GM23338 (cell line): ENCODE results near the gene TFDP1. TPM values are rescaled to one million over a fixed set of nuclear protein-coding genes. Genes with fewer than 3 reads are reported as not detected.

Source experiments
- ATAC-seq: fragments of 200-7000 bp; cut with Tn5 transposase; 3 replicates; pipeline ENCODE4 v1.9.1; 2020
- DNase-seq: peaks from one replicate; pipeline ENCODE4 v3.0.0-alpha.2; 2015; ENCODE audit warnings: low spot score
- H2AFZ ChIP-seq: fragments of 200-600 bp; sonication (generic); 2 replicates; pipeline ENCODE4 v1.8.0; 2016; ENCODE audit warnings: antibody characterized with exemption, mild to moderate bottlenecking, moderate library complexity
- H3F3A ChIP-seq: fragments of 200-600 bp; sonication (generic); replicated peaks from 2 replicates; pipeline ENCODE4 v1.8.0; 2017; ENCODE audit warnings: antibody characterized with exemption, mixed run types, low read depth
- H3K27ac ChIP-seq: fragments of 200-600 bp; sonication (generic); 2 replicates; pipeline ENCODE4 v1.6.1; 2016; ENCODE audit warnings: low read depth
- H3K27me3 ChIP-seq: fragments of 200-600 bp; sonication (generic); 2 replicates; pipeline ENCODE4 v1.8.0; 2016; ENCODE audit warnings: mild to moderate bottlenecking, mixed run types, moderate library complexity; ENCODE audit not compliant: insufficient read depth
- H3K36me3 ChIP-seq: fragments of 200-600 bp; sonication (generic); 2 replicates; pipeline ENCODE4 v1.8.0; 2016; ENCODE audit warnings: mild to moderate bottlenecking; ENCODE audit not compliant: insufficient read depth
- H3K4me1 ChIP-seq: fragments of 200-600 bp; sonication (generic); 2 replicates; pipeline ENCODE4 v1.8.0; 2016; ENCODE audit warnings: mild to moderate bottlenecking, moderate library complexity; ENCODE audit not compliant: insufficient read depth
- H3K4me2 ChIP-seq: fragments of 200-600 bp; sonication (generic); 2 replicates; pipeline ENCODE4 v1.7.1; 2017; ENCODE audit warnings: mixed run types
- H3K4me3 ChIP-seq: fragments of 200-600 bp; sonication (generic); 2 replicates; pipeline ENCODE4 v1.6.1; 2016; ENCODE audit warnings: mixed run types
- H3K79me2 ChIP-seq: fragments of 200-600 bp; sonication (generic); replicated peaks from 2 replicates; pipeline ENCODE4 v1.8.0; 2017; ENCODE audit warnings: mild to moderate bottlenecking; ENCODE audit not compliant: insufficient read depth
- H3K9me2 ChIP-seq: fragments of 200-600 bp; sonication (generic); 2 replicates; pipeline ENCODE4 v1.8.0; 2017; ENCODE audit not compliant: insufficient read depth
- H4K20me1 ChIP-seq: fragments of 200-600 bp; sonication (generic); replicated peaks from 2 replicates; pipeline ENCODE4 v1.8.0; 2017; ENCODE audit warnings: mild to moderate bottlenecking; ENCODE audit not compliant: insufficient read depth
- H3K27ac Mint-ChIP-seq: 2 replicates; pipeline ENCODE4 v1.8.0; 2020; ENCODE audit warnings: inconsistent platforms, mild to moderate bottlenecking, moderate library complexity, mixed read lengths
- H3K27me3 Mint-ChIP-seq: 3 replicates; pipeline ENCODE4 v1.8.0; 2022; ENCODE audit warnings: low read depth, mild to moderate bottlenecking, moderate library complexity, mixed read lengths, inconsistent platforms; ENCODE audit not compliant: insufficient read depth, poor library complexity
- H3K36me3 Mint-ChIP-seq: 3 replicates; pipeline ENCODE4 v1.8.0; 2021; ENCODE audit warnings: low read depth, mild to moderate bottlenecking, inconsistent platforms, moderate library complexity, mixed read lengths
- H3K4me1 Mint-ChIP-seq: 3 replicates; pipeline ENCODE4 v1.8.0; 2020; ENCODE audit warnings: mild to moderate bottlenecking, inconsistent platforms, mixed read lengths
- H3K4me3 Mint-ChIP-seq: 3 replicates; pipeline ENCODE4 v1.8.0; 2021; ENCODE audit warnings: moderate library complexity, mild to moderate bottlenecking, inconsistent platforms, mixed read lengths
- H3K9me3 Mint-ChIP-seq: 3 replicates; pipeline ENCODE4 v1.8.0; 2020; ENCODE audit warnings: moderate library complexity, mild to moderate bottlenecking, inconsistent platforms, mixed read lengths
- CREB1 ChIP-seq: fragments of 250-450 bp; sonication (Bioruptor Pico); IDR thresholded peaks from 2 replicates; pipeline ENCODE4 v1.5.0; 2020; ENCODE audit warnings: low read depth, mild to moderate bottlenecking, moderate library complexity
- EZH2 ChIP-seq: fragments of 200-600 bp; sonication (generic); IDR thresholded peaks from one replicate; pipeline ENCODE4 v1.8.0; 2017; ENCODE audit warnings: antibody characterized with exemption, mild to moderate bottlenecking, low read depth; ENCODE audit not compliant: unreplicated experiment
- EZH2phosphoT487 ChIP-seq: fragments of 200-600 bp; sonication (generic); IDR thresholded peaks from one replicate; pipeline ENCODE4 v1.8.1; 2018; ENCODE audit warnings: antibody characterized with exemption; ENCODE audit not compliant: unreplicated experiment
- JUNB ChIP-seq: IDR thresholded peaks from one replicate; pipeline ENCODE4 v1.6.1; 2016; ENCODE audit warnings: antibody characterized with exemption; ENCODE audit not compliant: unreplicated experiment
- NANOG ChIP-seq: IDR thresholded peaks from 2 replicates; pipeline ENCODE4 v1.6.1; 2016; ENCODE audit warnings: antibody characterized with exemption, borderline replicate concordance
- STAT1 ChIP-seq: IDR thresholded peaks from one replicate; pipeline ENCODE4 v1.6.1; 2016; ENCODE audit warnings: antibody characterized with exemption; ENCODE audit not compliant: unreplicated experiment
- ZNF114 ChIP-seq: fragments of 250-450 bp; sonication (Bioruptor Pico); IDR thresholded peaks from 2 replicates; pipeline ENCODE4 v1.5.0; 2020; ENCODE audit warnings: mild to moderate bottlenecking, moderate library complexity
- ZNF331 ChIP-seq: fragments of 250-450 bp; sonication (Bioruptor Pico); IDR thresholded peaks from 2 replicates; pipeline ENCODE4 v1.5.0; 2020; ENCODE audit warnings: low read depth, mild to moderate bottlenecking, moderate library complexity
- polyA plus RNA-seq: library from polyadenylated mRNA; unstranded; fragments of >200 nt; fragmentation: Nextera tagmentation; extraction: Ambion mirVana; gene quantifications from 2 replicates; pipeline ENCODE4 v1.2.1, GENCODE V29; 2016
- total RNA-seq: library from RNA; depleted of rRNA; stranded (reverse); fragments of >200 nt; shearing (Covaris generic); gene quantifications from 2 replicates; pipeline ENCODE4 v1.2.3, GENCODE V29; 2014
- TF ChIP-seq, protein P1 (sequence below), 2 experiments: fragments of 200-600 bp in 1 of 2; sonication (generic) in 1 of 2; conservative IDR thresholded peaks; 2 replicates each; pipeline versions ENCODE4 v1.5.1 to v1.6.1; 2016 to 2017; ENCODE audit warnings: antibody characterized with exemption in 2 of 2, low read depth in 2 of 2, mild to moderate bottlenecking in 2 of 2, moderate library complexity in 1 of 2
- TF ChIP-seq, protein P2 (sequence below): IDR thresholded peaks from one replicate; pipeline ENCODE4 v1.6.1; 2018; ENCODE audit warnings: antibody characterized with exemption; ENCODE audit not compliant: unreplicated experiment
- TF ChIP-seq, protein P3 (sequence below): fragments of 250-450 bp; sonication (Bioruptor Pico); IDR thresholded peaks from 2 replicates; pipeline ENCODE4 v1.5.0; 2020; ENCODE audit warnings: mild to moderate bottlenecking, moderate library complexity

The TFDP1 gene
- total and polyA plus RNA-seq, 2 experiments from 2014 or later = 42.9 to 80.0 TPM

DNA sequence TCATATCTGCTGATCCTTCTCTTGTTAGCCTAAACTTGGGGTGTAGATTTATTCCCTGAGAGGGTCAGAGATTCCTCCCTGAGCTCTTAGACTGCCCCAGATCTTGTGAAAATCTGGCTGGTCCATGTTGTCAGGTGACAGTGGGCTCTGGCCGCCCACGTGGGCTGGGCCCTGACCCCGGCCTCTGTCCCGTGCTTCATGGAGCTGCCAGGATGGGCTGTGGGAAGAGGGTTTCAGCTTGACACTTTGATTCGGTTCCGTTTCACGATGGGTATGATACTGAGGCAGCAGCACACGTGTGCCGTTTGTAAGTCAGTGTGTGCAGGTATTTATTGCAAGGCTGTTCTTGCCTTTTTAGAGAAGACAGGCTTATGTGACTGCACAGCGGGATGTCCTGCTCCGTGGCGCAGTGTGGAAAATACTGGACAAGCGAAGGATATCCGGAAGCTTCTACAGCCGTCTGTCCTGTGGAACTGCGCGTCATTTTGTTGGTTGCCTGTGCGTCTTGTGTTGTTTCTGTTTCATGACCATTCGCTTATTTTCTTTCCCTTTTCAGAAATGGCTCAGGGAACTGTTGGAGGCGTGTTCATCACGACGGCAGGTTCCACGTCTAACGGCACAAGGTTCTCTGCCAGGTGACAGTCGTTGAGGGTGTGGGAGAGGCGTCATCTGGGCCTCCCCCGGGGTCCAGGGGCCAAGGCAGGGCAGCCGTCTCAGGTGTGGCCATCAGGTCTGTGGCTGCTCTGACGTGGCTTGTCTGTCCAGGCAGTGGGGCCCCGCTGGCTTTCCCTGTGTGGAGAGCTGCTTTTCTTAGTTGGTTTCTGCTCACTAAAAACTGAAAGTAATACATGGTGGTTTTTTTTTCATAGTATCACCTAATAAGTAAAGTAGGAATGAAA lies 53.0 kb downstream of the TFDP1 start:
- H3K4me2 ChIP-seq = no peak overlapping the region
- peaks cover 9% of the 10 kb centered on the region for H3K27me3 Mint-ChIP-seq
- no peak overlapping the region for H3K27ac ChIP-seq
- H3K4me1 Mint-ChIP-seq = no peaks in the 10 kb centered on the region
- H3K27ac Mint-ChIP-seq = no peak overlapping the region
- peaks cover 3% of the 10 kb centered on the region for H4K20me1 ChIP-seq
- peaks cover 24% of the 10 kb centered on the region for H3K36me3 ChIP-seq
- H2AFZ ChIP-seq = no peak overlapping the region
- DNase-seq = no peak
- peaks cover 89% of the 10 kb centered on the region for H3K36me3 Mint-ChIP-seq
- no peaks in the 10 kb centered on the region for H3F3A ChIP-seq
- no peaks in the 10 kb centered on the region for H3K9me2 ChIP-seq
- H3K27me3 ChIP-seq = no peaks in the 10 kb centered on the region
- no peak overlapping the region for H3K4me3 ChIP-seq
- no peaks in the 10 kb centered on the region for H3K79me2 ChIP-seq
- H3K9me3 Mint-ChIP-seq = peaks cover 12% of the 10 kb centered on the region; the same call in 2 of the 3 replicates
- no peak for TF ChIP-seq EZH2phosphoT487
- no peak for TF ChIP-seq ZNF114 (CRISPR knock-in tag)
- TF ChIP-seq ZNF331 (CRISPR knock-in tag) = no peak
- no peak for TF ChIP-seq NANOG
- TF ChIP-seq, protein P1, sequence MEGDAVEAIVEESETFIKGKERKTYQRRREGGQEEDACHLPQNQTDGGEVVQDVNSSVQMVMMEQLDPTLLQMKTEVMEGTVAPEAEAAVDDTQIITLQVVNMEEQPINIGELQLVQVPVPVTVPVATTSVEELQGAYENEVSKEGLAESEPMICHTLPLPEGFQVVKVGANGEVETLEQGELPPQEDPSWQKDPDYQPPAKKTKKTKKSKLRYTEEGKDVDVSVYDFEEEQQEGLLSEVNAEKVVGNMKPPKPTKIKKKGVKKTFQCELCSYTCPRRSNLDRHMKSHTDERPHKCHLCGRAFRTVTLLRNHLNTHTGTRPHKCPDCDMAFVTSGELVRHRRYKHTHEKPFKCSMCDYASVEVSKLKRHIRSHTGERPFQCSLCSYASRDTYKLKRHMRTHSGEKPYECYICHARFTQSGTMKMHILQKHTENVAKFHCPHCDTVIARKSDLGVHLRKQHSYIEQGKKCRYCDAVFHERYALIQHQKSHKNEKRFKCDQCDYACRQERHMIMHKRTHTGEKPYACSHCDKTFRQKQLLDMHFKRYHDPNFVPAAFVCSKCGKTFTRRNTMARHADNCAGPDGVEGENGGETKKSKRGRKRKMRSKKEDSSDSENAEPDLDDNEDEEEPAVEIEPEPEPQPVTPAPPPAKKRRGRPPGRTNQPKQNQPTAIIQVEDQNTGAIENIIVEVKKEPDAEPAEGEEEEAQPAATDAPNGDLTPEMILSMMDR (conservative IDR thresholded peaks at IDR 0.05; ENCODE audit: low read depth in 2 of 2) = no peak
- TF ChIP-seq, protein P2, sequence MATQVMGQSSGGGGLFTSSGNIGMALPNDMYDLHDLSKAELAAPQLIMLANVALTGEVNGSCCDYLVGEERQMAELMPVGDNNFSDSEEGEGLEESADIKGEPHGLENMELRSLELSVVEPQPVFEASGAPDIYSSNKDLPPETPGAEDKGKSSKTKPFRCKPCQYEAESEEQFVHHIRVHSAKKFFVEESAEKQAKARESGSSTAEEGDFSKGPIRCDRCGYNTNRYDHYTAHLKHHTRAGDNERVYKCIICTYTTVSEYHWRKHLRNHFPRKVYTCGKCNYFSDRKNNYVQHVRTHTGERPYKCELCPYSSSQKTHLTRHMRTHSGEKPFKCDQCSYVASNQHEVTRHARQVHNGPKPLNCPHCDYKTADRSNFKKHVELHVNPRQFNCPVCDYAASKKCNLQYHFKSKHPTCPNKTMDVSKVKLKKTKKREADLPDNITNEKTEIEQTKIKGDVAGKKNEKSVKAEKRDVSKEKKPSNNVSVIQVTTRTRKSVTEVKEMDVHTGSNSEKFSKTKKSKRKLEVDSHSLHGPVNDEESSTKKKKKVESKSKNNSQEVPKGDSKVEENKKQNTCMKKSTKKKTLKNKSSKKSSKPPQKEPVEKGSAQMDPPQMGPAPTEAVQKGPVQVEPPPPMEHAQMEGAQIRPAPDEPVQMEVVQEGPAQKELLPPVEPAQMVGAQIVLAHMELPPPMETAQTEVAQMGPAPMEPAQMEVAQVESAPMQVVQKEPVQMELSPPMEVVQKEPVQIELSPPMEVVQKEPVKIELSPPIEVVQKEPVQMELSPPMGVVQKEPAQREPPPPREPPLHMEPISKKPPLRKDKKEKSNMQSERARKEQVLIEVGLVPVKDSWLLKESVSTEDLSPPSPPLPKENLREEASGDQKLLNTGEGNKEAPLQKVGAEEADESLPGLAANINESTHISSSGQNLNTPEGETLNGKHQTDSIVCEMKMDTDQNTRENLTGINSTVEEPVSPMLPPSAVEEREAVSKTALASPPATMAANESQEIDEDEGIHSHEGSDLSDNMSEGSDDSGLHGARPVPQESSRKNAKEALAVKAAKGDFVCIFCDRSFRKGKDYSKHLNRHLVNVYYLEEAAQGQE = no peak
- no peak for TF ChIP-seq JUNB
- TF ChIP-seq STAT1 = no peak
- TF ChIP-seq, protein P3, sequence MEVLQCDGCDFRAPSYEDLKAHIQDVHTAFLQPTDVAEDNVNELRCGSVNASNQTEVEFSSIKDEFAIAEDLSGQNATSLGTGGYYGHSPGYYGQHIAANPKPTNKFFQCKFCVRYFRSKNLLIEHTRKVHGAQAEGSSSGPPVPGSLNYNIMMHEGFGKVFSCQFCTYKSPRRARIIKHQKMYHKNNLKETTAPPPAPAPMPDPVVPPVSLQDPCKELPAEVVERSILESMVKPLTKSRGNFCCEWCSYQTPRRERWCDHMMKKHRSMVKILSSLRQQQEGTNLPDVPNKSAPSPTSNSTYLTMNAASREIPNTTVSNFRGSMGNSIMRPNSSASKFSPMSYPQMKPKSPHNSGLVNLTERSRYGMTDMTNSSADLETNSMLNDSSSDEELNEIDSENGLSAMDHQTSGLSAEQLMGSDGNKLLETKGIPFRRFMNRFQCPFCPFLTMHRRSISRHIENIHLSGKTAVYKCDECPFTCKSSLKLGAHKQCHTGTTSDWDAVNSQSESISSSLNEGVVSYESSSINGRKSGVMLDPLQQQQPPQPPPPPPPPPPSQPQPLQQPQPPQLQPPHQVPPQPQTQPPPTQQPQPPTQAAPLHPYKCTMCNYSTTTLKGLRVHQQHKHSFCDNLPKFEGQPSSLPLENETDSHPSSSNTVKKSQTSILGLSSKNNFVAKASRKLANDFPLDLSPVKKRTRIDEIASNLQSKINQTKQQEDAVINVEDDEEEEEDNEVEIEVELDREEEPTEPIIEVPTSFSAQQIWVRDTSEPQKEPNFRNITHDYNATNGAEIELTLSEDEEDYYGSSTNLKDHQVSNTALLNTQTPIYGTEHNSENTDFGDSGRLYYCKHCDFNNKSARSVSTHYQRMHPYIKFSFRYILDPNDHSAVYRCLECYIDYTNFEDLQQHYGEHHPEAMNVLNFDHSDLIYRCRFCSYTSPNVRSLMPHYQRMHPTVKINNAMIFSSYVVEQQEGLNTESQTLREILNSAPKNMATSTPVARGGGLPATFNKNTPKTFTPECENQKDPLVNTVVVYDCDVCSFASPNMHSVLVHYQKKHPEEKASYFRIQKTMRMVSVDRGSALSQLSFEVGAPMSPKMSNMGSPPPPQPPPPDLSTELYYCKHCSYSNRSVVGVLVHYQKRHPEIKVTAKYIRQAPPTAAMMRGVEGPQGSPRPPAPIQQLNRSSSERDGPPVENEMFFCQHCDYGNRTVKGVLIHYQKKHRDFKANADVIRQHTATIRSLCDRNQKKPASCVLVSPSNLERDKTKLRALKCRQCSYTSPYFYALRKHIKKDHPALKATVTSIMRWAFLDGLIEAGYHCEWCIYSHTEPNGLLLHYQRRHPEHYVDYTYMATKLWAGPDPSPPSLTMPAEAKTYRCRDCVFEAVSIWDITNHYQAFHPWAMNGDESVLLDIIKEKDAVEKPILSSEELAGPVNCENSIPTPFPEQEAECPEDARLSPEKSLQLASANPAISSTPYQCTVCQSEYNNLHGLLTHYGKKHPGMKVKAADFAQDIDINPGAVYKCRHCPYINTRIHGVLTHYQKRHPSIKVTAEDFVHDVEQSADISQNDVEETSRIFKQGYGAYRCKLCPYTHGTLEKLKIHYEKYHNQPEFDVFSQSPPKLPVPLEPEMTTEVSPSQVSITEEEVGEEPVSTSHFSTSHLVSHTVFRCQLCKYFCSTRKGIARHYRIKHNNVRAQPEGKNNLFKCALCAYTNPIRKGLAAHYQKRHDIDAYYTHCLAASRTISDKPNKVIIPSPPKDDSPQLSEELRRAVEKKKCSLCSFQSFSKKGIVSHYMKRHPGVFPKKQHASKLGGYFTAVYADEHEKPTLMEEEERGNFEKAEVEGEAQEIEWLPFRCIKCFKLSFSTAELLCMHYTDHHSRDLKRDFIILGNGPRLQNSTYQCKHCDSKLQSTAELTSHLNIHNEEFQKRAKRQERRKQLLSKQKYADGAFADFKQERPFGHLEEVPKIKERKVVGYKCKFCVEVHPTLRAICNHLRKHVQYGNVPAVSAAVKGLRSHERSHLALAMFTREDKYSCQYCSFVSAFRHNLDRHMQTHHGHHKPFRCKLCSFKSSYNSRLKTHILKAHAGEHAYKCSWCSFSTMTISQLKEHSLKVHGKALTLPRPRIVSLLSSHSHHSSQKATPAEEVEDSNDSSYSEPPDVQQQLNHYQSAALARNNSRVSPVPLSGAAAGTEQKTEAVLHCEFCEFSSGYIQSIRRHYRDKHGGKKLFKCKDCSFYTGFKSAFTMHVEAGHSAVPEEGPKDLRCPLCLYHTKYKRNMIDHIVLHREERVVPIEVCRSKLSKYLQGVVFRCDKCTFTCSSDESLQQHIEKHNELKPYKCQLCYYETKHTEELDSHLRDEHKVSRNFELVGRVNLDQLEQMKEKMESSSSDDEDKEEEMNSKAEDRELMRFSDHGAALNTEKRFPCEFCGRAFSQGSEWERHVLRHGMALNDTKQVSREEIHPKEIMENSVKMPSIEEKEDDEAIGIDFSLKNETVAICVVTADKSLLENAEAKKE (CRISPR knock-in tag) = no peak
- TF ChIP-seq EZH2 = no peak
- no peak for TF ChIP-seq CREB1
- H3K4me1 ChIP-seq = no peaks in the 10 kb centered on the region
- no peak for ATAC-seq
- H3K4me3 Mint-ChIP-seq = no peak overlapping the region
